HFFc6 (cell line): ENCODE measurements around the gene CAP2. TPM values are rescaled to one million over a fixed set of nuclear protein-coding genes. Genes with fewer than 3 reads are reported as not detected.
A peak's percentile ranks its signal among the peaks of the same experiment; 100 is the strongest.

Experiments used
- DNase-seq: peaks from one replicate; pipeline ENCODE4 v3.0.0-alpha.2; 2018
- H3K27ac Mint-ChIP-seq: 2 replicates; pipeline ENCODE4 v1.8.0; 2020; ENCODE audit warnings: mild to moderate bottlenecking, mixed read lengths
- H3K27me3 Mint-ChIP-seq: 2 replicates; pipeline ENCODE4 v1.8.0; 2021; ENCODE audit warnings: mild to moderate bottlenecking, moderate library complexity, mixed read lengths; ENCODE audit not compliant: insufficient read depth
- H3K36me3 Mint-ChIP-seq: 2 replicates; pipeline ENCODE4 v1.8.0; 2021; ENCODE audit warnings: low read depth, mixed read lengths
- H3K4me1 Mint-ChIP-seq: 2 replicates; pipeline ENCODE4 v1.8.0; 2020; ENCODE audit warnings: low read depth, mixed read lengths
- H3K4me3 Mint-ChIP-seq: 2 replicates; pipeline ENCODE4 v1.8.0; 2020; ENCODE audit warnings: mild to moderate bottlenecking, moderate library complexity, mixed read lengths
- H3K9me3 Mint-ChIP-seq: 2 replicates; pipeline ENCODE4 v1.8.0; 2020; ENCODE audit warnings: mild to moderate bottlenecking, mixed read lengths
- CTCF ChIP-seq: fragments of 200-600 bp; sonication (generic); IDR thresholded peaks from 2 replicates; pipeline ENCODE4 v1.5.0; 2021; ENCODE audit warnings: antibody characterized with exemption, mild to moderate bottlenecking
- total RNA-seq, 6 experiments: library from RNA; stranded (reverse); fragmentation: NEBNext Ultra II Directional; extraction: Animal tissue kit (Norgen Biotek cat#: 25700); gene quantifications; 2 replicates in 1 of 6; 3 replicates in 5 of 6; pipeline ENCODE4 v1.2.3, GENCODE V29; 2021

The CAP2 gene
- total RNA-seq, 6 experiments from 2014 or later, result 65.1 to 82.3 (median 67.9) TPM

DNA sequence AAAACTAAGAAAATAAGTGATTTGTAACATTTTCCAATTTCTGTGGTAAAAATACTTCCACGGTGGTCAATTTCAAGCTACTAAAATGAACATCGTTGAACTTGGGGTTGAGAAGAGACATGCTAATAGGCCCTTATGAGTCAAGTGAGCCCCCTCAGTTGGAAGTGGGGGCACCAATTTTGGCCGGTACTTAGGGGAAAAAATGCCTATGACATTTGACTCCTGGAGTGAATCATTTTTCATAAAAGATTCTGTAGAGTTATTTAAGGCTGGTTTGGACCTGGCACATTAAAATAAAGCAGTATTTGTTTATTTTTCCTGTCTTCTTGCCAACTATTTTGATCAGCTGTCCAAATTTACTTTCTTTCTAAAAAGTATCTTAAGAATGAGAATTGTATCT is 32.4 kb upstream of the CAP2 start:
- Mint-ChIP-seq H3K36me3 (no peaks in the 10 kb centered on the region; the same call in 1 of the 2 replicates), H3K4me3 (no peak overlapping the region), H3K27me3 (no peaks in the 10 kb centered on the region), H3K9me3 (no peaks in the 10 kb centered on the region), H3K27ac (no peak overlapping the region), H3K4me1 (peaks cover 16% of the 10 kb centered on the region)
- TF ChIP-seq CTCF, result no peak
- no peak for DNase-seq

- H3K9me3 Mint-ChIP-seq, result peaks cover 18% of the 10 kb centered on the region
- no peak for TF ChIP-seq CTCF
- no peak for DNase-seq
- H3K27me3 Mint-ChIP-seq, result no peaks in the 10 kb centered on the region; the same call in 1 of the 2 replicates
- peaks cover 9% of the 10 kb centered on the region for H3K4me1 Mint-ChIP-seq
- no peak overlapping the region for H3K27ac Mint-ChIP-seq
- no peak overlapping the region for H3K4me3 Mint-ChIP-seq
- peaks cover 9% of the 10 kb centered on the region; the same call in 1 of the 2 replicates for H3K36me3 Mint-ChIP-seq
Observed at GRCh38 chr6:17365961-17366360, 27.4 kb upstream of the CAP2 start.

DNA sequence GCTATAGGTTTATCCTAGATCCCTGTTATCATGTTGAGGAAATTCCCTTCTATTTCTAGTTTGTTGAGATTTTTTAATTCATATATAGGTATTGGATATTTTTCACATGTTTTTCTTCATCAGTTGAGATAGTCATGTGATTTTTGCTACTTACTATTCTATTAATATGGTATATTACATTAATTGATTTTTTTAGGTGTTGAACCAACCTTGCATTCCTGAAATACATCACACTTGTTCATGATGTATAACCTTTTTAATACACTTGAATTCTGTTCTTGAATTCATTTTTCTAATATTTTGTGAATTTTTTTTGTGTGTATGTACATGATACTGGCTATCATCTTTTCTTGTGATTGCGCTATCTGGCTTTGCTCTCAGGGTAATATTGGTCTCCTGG is 25.5 kb upstream of the CAP2 start:
- H3K4me1 Mint-ChIP-seq, result no peaks in the 10 kb centered on the region
- no peak for TF ChIP-seq CTCF
- H3K36me3 Mint-ChIP-seq, result peaks cover 9% of the 10 kb centered on the region; the same call in 1 of the 2 replicates
- peaks cover 18% of the 10 kb centered on the region for H3K9me3 Mint-ChIP-seq
- no peak for DNase-seq
- H3K4me3 Mint-ChIP-seq, result no peak overlapping the region
- H3K27ac Mint-ChIP-seq, result no peak overlapping the region
- no peaks in the 10 kb centered on the region; the same call in 1 of the 2 replicates for H3K27me3 Mint-ChIP-seq

DNA sequence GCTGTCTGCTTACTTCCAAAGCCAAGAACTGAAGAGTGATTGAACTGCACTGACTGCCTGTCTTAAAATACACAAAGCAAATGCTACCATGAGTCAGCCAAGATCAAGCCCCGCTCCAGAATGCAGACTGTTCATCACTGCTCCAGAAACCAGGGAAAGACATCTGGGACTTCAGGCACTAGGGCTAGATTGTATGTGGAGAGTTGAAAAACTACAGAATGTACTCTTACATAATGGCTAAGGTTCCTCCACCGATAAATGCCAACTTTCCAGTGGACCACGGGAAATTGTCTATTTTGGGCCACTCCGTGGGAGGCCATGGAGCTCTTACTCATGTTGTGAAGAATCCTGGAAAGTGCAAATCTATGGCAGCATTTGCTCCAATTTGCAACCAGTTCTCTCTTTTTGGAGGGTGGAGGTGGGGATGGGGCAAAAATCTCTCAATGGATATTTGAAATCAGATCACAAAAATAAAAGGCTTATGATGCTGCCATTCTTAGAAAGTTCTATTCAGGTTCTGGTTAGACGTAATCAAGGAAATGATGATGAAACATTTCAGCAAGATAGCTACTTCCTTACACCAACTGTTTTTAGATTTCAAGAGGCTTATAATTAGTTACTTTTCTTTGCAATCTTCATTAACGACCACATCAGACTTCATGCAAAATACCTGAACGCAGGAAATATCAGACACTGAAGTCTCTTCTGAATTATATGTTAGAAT is 11.8 kb upstream of the CAP2 start:
- Mint-ChIP-seq H3K4me3 (peak overlapping the region; percentile 29; the same call in 1 of the 2 replicates), H3K9me3 (no peaks in the 10 kb centered on the region), H3K36me3 (no peaks in the 10 kb centered on the region), H3K4me1 (peaks cover 26% of the 10 kb centered on the region), H3K27ac (peak overlapping the region; percentile 57; the same call in 1 of the 2 replicates), H3K27me3 (no peaks in the 10 kb centered on the region)
- no peak for TF ChIP-seq CTCF
- peak; percentile 55 for DNase-seq

GRCh38 chr6:17385660-17386059 is 7.7 kb upstream of the CAP2 start:
- Mint-ChIP-seq H3K9me3 (no peaks in the 10 kb centered on the region), H3K36me3 (no peaks in the 10 kb centered on the region), H3K4me1 (peaks cover 44% of the 10 kb centered on the region), H3K27me3 (no peaks in the 10 kb centered on the region), H3K27ac (peak overlapping the region; percentile 45), H3K4me3 (peak overlapping the region; percentile 61)
- DNase-seq, result no peak
- TF ChIP-seq CTCF, result no peak
